Memory B cell (primary cell): ENCODE results near the gene SLC34A1.

Experiments used
- ATAC-seq: fragments of 150-1000 bp; cut with Tn5 transposase; 2 replicates; pipeline ENCODE4 v1.10.0; 2021; ENCODE audit warnings: low read depth, mild to moderate bottlenecking, moderate library complexity
- DNase-seq, 2 donors: peaks; one replicate each; pipeline ENCODE4 v3.0.0; 2022; ENCODE audit warnings: low spot score in 2 of 2
- H3K27ac Mint-ChIP-seq: one replicate; pipeline ENCODE4 v1.8.0; 2022; ENCODE audit warnings: mild to moderate bottlenecking, moderate library complexity, mixed read lengths
- H3K27me3 Mint-ChIP-seq: one replicate; pipeline ENCODE4 v1.8.0; 2022; ENCODE audit warnings: mixed read lengths
- H3K36me3 Mint-ChIP-seq: one replicate; pipeline ENCODE4 v1.8.0; 2022; ENCODE audit warnings: mild to moderate bottlenecking, mixed read lengths
- H3K4me1 Mint-ChIP-seq: one replicate; pipeline ENCODE4 v1.8.0; 2022; ENCODE audit warnings: mixed read lengths
- H3K4me3 Mint-ChIP-seq: one replicate; pipeline ENCODE4 v1.8.0; 2022; ENCODE audit warnings: mild to moderate bottlenecking, moderate library complexity, mixed read lengths
- H3K9me3 Mint-ChIP-seq: one replicate; pipeline ENCODE4 v1.8.0; 2022; ENCODE audit warnings: mixed read lengths

Gene SLC34A1

DNA sequence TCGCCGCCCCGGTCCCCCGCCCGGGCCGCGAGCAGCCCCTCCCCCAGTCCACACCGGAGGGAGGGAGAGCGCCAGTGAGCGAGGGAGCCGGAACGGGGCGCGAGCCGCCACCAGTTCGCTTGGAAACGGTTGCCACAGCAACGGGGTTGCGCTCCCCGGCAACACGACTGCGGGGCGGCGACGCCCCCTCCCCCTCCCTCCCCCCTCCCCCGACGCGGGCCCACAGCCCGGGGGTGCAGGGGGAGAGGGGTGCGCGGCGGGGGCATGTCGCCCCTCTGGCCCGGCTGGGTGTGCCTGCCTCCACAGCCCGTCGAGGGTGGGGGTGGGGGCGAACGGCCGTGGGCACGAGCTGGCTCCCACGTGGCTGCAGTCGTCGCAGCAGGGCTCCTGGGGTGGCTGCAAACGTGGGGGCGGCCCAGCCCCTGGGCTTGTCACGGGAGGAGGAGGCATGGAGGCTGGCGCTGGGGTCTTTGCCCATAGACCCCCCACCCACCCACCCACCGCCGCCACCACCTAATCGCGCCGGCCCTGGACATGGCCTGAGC is 62.9 kb downstream of the SLC34A1 start:
- ATAC-seq: peak; percentile 48
- H3K36me3 Mint-ChIP-seq: peaks cover 5% of the 10 kb centered on the region
- DNase-seq: peak; percentile 62 to 69
- peaks cover 38% of the 10 kb centered on the region for H3K4me1 Mint-ChIP-seq
- H3K9me3 Mint-ChIP-seq: no peaks in the 10 kb centered on the region
- peak overlapping the region; percentile 84 for H3K27ac Mint-ChIP-seq
- no peaks in the 10 kb centered on the region for H3K27me3 Mint-ChIP-seq
- peak overlapping the region; percentile 43 for H3K4me3 Mint-ChIP-seq

DNA sequence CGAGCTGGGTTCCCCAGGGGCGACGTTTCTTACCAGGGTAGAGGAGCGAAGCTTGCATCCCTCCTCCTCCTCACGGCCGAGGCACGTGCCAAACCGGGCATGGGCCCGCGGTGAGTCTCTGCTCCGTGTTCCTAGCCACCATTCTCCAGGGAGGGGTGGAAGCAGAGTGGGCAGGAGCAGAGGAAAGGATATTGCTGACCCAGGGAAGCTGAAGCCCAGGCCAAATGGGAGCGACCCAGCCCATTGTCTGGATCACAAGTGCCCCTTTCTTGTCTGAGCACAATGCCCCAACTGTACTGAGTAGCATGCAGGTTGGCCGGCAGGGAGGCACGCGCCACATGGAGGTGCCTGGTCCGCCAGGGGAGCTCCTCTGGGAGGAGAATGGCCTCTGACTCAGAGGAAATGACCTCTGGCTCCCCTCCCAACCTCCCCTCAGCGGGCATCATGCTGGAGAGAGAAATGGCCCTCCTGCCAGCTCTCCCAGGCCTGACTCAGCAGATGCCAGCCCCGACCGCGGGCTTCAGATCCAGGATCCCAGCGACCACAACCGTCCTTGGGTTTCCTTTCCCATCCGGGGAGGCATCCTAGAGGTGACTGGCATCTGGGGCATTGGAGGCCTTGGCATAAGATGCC is 63.5 kb downstream of the SLC34A1 start:
- Mint-ChIP-seq H3K4me3 (peak overlapping the region; percentile 65), H3K27ac (peak overlapping the region; percentile 84), H3K36me3 (peaks cover under 1% of the 10 kb centered on the region), H3K4me1 (peaks cover 39% of the 10 kb centered on the region), H3K27me3 (no peaks in the 10 kb centered on the region), H3K9me3 (no peaks in the 10 kb centered on the region)
- no peak for ATAC-seq
- no peak for DNase-seq
